Type B pancreatic cell (in vitro differentiated cells): ENCODE measurements around the gene LAMA5. TPM values are rescaled to one million over a fixed set of nuclear protein-coding genes. Genes with fewer than 3 reads are reported as not detected.

ENCODE experiments used
- DNase-seq: peaks from one replicate; pipeline ENCODE4 v3.0.0; 2021; ENCODE audit warnings: mixed read lengths; ENCODE audit not compliant: unreplicated experiment; ENCODE audit errors: extremely low spot score
- H3K27ac Mint-ChIP-seq: 2 replicates; pipeline ENCODE4 v1.8.0; 2021; ENCODE audit warnings: mild to moderate bottlenecking, mixed read lengths
- H3K27me3 Mint-ChIP-seq: 2 replicates; pipeline ENCODE4 v1.8.0; 2021; ENCODE audit warnings: mixed read lengths
- H3K36me3 Mint-ChIP-seq: 2 replicates; pipeline ENCODE4 v1.8.0; 2021; ENCODE audit warnings: mixed read lengths
- H3K4me1 Mint-ChIP-seq: one replicate; pipeline ENCODE4 v1.8.0; 2021; ENCODE audit warnings: mixed read lengths; ENCODE audit not compliant: unreplicated experiment
- H3K4me3 Mint-ChIP-seq: 2 replicates; pipeline ENCODE4 v1.8.0; 2021; ENCODE audit warnings: mild to moderate bottlenecking, mixed read lengths
- H3K9me3 Mint-ChIP-seq: 2 replicates; pipeline ENCODE4 v1.8.0; 2021; ENCODE audit warnings: mixed read lengths
- CTCF ChIP-seq: fragments of 200-600 bp; sonication (generic); conservative IDR thresholded peaks from 2 replicates; pipeline ENCODE4 v1.5.0; 2021; ENCODE audit warnings: antibody characterized with exemption, mild to moderate bottlenecking
- total RNA-seq: library from RNA; stranded (reverse); gene quantifications from 2 replicates; pipeline ENCODE4 v1.2.1, GENCODE V29; 2021; ENCODE audit warnings: low replicate concordance

LAMA5 gene
- total RNA-seq, 1 donor from 2014 or later = 246 TPM

- H3K4me3 Mint-ChIP-seq = no peak overlapping the region
- no peak for TF ChIP-seq CTCF
- DNase-seq = no peak
Observed at GRCh38 chr20:62360854-62361798, 6.0 kb downstream of the LAMA5 start.

GRCh38 chr20:62359491-62360121 lies 7.5 kb downstream of the LAMA5 start:
- DNase-seq = no peak

More at GRCh38 chr20:62360854-62361798, 6.0 kb downstream of the LAMA5 start:
- H3K27ac Mint-ChIP-seq = peak overlapping the region; percentile 90
- no peaks in the 10 kb centered on the region for H3K36me3 Mint-ChIP-seq
- H3K27me3 Mint-ChIP-seq = no peaks in the 10 kb centered on the region
- no peaks in the 10 kb centered on the region for H3K9me3 Mint-ChIP-seq
- no peaks in the 10 kb centered on the region for H3K4me1 Mint-ChIP-seq

GRCh38 chr20:62359043-62359490 lies 8.0 kb downstream of the LAMA5 start:
- Mint-ChIP-seq H3K4me1 (no peaks in the 10 kb centered on the region), H3K27ac (peak overlapping the region; percentile 63), H3K4me3 (no peak overlapping the region), H3K9me3 (no peaks in the 10 kb centered on the region), H3K36me3 (no peaks in the 10 kb centered on the region), H3K27me3 (no peaks in the 10 kb centered on the region)
- DNase-seq = no peak
- TF ChIP-seq CTCF = no peak

More at GRCh38 chr20:62359491-62360121, 7.5 kb downstream of the LAMA5 start:
- TF ChIP-seq CTCF = no peak
- Mint-ChIP-seq H3K4me1 (no peaks in the 10 kb centered on the region), H3K27me3 (no peaks in the 10 kb centered on the region), H3K36me3 (no peaks in the 10 kb centered on the region), H3K27ac (no peak overlapping the region), H3K9me3 (no peaks in the 10 kb centered on the region), H3K4me3 (no peak overlapping the region)

- Mint-ChIP-seq H3K27me3 (no peaks in the 10 kb centered on the region), H3K27ac (peak overlapping the region; percentile 63), H3K4me3 (peak overlapping the region; percentile 44), H3K9me3 (no peaks in the 10 kb centered on the region), H3K4me1 (no peaks in the 10 kb centered on the region), H3K36me3 (no peaks in the 10 kb centered on the region)
- DNase-seq = no peak
- TF ChIP-seq CTCF = no peak
Observed at GRCh38 chr20:62358171-62359042, 8.7 kb downstream of the LAMA5 start.

- no peaks in the 10 kb centered on the region for H3K9me3 Mint-ChIP-seq
- no peak for DNase-seq
- H3K27me3 Mint-ChIP-seq = no peaks in the 10 kb centered on the region
- H3K4me3 Mint-ChIP-seq = no peak overlapping the region
- H3K4me1 Mint-ChIP-seq = no peaks in the 10 kb centered on the region
- no peak overlapping the region for H3K27ac Mint-ChIP-seq
- no peaks in the 10 kb centered on the region for H3K36me3 Mint-ChIP-seq
- TF ChIP-seq CTCF = no peak
Observed at GRCh38 chr20:62357681-62358080, 9.4 kb downstream of the LAMA5 start.
